ENCODE data around the gene VSIR. TPM values are rescaled to one million over a fixed set of nuclear protein-coding genes. Genes with fewer than 3 reads are reported as not detected.

VSIR gene
- total RNA-seq, 2 experiments from 2014 or later, result 86.2 to 91.4 TPM

DNA sequence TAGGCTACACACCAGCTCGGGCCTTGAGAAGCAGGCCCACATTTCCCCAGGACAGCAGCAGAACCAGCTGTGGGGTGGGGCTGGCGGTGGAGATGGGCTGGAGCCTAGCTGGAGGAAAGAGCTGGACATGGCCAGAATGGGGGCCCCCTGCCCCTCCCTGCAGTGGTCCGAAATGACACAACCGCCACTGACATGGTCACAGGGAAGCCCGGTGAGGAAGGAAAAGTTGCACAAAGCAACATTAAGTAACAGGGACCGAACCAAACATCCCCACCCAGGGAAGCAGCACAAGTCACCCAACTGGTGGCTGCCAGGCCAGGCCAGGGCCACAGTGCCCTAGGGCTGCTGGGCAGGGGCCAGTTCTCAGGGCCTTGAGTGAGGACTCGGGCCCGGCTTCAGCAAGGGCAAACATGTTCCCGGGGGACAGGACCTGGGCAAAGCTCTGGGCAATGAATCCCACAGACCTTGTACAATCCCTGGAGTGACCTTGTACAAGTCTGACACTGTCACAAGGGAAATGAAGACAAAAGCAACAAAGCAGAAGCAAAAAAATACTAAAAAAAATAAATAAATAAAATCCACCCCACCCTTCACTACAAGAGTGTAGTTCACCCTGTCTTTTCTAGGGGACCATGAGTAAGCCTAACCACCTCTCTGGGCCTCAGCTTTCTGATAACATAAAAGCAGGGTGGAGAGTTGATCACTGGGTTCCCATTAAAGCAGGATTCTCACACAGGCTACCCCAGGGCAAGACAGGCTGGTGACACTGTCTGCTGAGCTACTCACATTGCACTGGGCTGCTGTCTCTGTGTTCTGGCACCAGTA is 44.7 kb upstream of the VSIR start:
- Histone ChIP-seq H3K4me3 (ENCODE audit: low read length) (no peak overlapping the region), H3K27me3 (ENCODE audit: control insufficient read depth in 1 of 2, insufficient read depth in 2 of 2, low read length in 2 of 2) (no peaks in the 10 kb centered on the region), H3K4me1 (ENCODE audit: insufficient read depth, low read length) (no peaks in the 10 kb centered on the region), H3K9me3 (ENCODE audit: control insufficient read depth in 1 of 2, insufficient read depth in 1 of 2, low read length in 2 of 2) (peaks cover 0 to 3% of the 10 kb centered on the region in 2 experiments), H3K36me3 (ENCODE audit: insufficient read depth, low read length) (peaks cover 75% of the 10 kb centered on the region), H3K27ac (ENCODE audit: low read depth in 1 of 2, low read length in 2 of 2) (no peak overlapping the region)
- Mint-ChIP-seq H3K27ac (peak overlapping the region; percentile 17), H3K27me3 (no peaks in the 10 kb centered on the region), H3K9me3 (no peaks in the 10 kb centered on the region), H3K4me3 (no peak overlapping the region), H3K36me3 (ENCODE audit: low read depth) (peaks cover 77% of the 10 kb centered on the region), H3K4me1 (ENCODE audit: low read depth) (no peaks in the 10 kb centered on the region)
- ChIA-PET CTCF (no interaction called here), POLR2A (no interaction called here)
- TF ChIP-seq CTCF (IDR thresholded peaks at IDR 0.05), result no peak
- ATAC-seq (ENCODE audit: poor library complexity) (no peak), DNase-seq (peak in 2 of 14 experiments; percentile 50 to 55)
- intact Hi-C loops (cut with DNase I, micrococcal nuclease), result no loop called here

GRCh38 chr10:71816936-71817618 is 43.8 kb upstream of the VSIR start:
- Histone ChIP-seq H3K36me3 (ENCODE audit: insufficient read depth, low read length) (peaks cover 66% of the 10 kb centered on the region), H3K4me3 (ENCODE audit: low read length) (no peak overlapping the region), H3K4me1 (ENCODE audit: insufficient read depth, low read length) (peaks cover 3% of the 10 kb centered on the region), H3K27ac (ENCODE audit: low read depth in 1 of 2, low read length in 2 of 2) (no peak overlapping the region), H3K9me3 (ENCODE audit: control insufficient read depth in 1 of 2, insufficient read depth in 1 of 2, low read length in 2 of 2) (peaks cover 0 to 3% of the 10 kb centered on the region in 2 experiments), H3K27me3 (ENCODE audit: control insufficient read depth in 1 of 2, insufficient read depth in 2 of 2, low read length in 2 of 2) (no peaks in the 10 kb centered on the region)
- intact Hi-C loops (cut with DNase I, micrococcal nuclease), result no loop called here
- no peaks in the 10 kb centered on the region for H3K27me3 Mint-ChIP-seq
- no peak overlapping the region for H3K4me3 Mint-ChIP-seq
- CTCF ChIA-PET, result no interaction called here
- POLR2A ChIA-PET, result no interaction called here
- peaks cover 67% of the 10 kb centered on the region for H3K36me3 Mint-ChIP-seq (ENCODE audit: low read depth)
- no peaks in the 10 kb centered on the region for H3K9me3 Mint-ChIP-seq
- no peak for TF ChIP-seq CTCF (IDR thresholded peaks at IDR 0.05)
- DNase-seq, result no peak
- H3K27ac Mint-ChIP-seq, result peak overlapping the region; percentile 17
- no peak for ATAC-seq (ENCODE audit: poor library complexity)
- no peaks in the 10 kb centered on the region for H3K4me1 Mint-ChIP-seq (ENCODE audit: low read depth)

- Mint-ChIP-seq H3K36me3 (ENCODE audit: low read depth) (peaks cover 61% of the 10 kb centered on the region), H3K9me3 (no peaks in the 10 kb centered on the region), H3K4me1 (ENCODE audit: low read depth) (no peaks in the 10 kb centered on the region), H3K27ac (no peak overlapping the region), H3K27me3 (no peaks in the 10 kb centered on the region), H3K4me3 (no peak overlapping the region)
- intact Hi-C loops (cut with DNase I, micrococcal nuclease), result no loop called here
- peaks cover 60% of the 10 kb centered on the region for H3K36me3 ChIP-seq (ENCODE audit: insufficient read depth, low read length)
- no peak for ATAC-seq (ENCODE audit: poor library complexity)
- ChIA-PET POLR2A (no interaction called here), CTCF (no interaction called here)
- no peak overlapping the region for H3K4me3 ChIP-seq (ENCODE audit: low read length)
- DNase-seq, result no peak
- peaks cover 8% of the 10 kb centered on the region for H3K4me1 ChIP-seq (ENCODE audit: insufficient read depth, low read length)
- TF ChIP-seq CTCF (IDR thresholded peaks at IDR 0.05), result no peak
- no peaks in the 10 kb centered on the region for H3K27me3 ChIP-seq (ENCODE audit: control insufficient read depth in 1 of 2, insufficient read depth in 2 of 2, low read length in 2 of 2)
- H3K27ac ChIP-seq (ENCODE audit: low read depth in 1 of 2, low read length in 2 of 2), result no peak overlapping the region
- peaks cover 0 to 3% of the 10 kb centered on the region in 2 experiments for H3K9me3 ChIP-seq (ENCODE audit: control insufficient read depth in 1 of 2, insufficient read depth in 1 of 2, low read length in 2 of 2)
Measured at GRCh38 chr10:71816421-71816851, 43.1 kb upstream of the VSIR start.
